Caco-2 (cell line): ENCODE results near the gene ZFP36. TPM values are rescaled to one million over a fixed set of nuclear protein-coding genes. Genes with fewer than 3 reads are reported as not detected.

Experiments
- BruUV-seq: library from RNA; stranded (reverse); fragments of 400-500 nt; replicated peaks from 2 replicates; lab custom pipeline; 2021; lab: Mats Ljungman, UMichigan
- CTCF ChIA-PET: fragments of 300-600 bp; sonication (Branson Sonifier 250); formaldehyde crosslinking; loops from one replicate; lab custom pipeline; 2022; ENCODE audit warnings: antibody characterized with exemption; lab: Charles Lee
- POLR2A ChIA-PET: fragments of 300-600 bp; sonication (Branson Sonifier 250); formaldehyde crosslinking; loops from one replicate; lab custom pipeline; 2022; ENCODE audit warnings: antibody characterized with exemption; lab: Charles Lee
- DNase-seq, 2 experiments: peaks; one replicate each; pipeline versions ENCODE4 v3.0.0 to v3.0.0-alpha.2; 2020 to 2022
- H3K27me3 ChIP-seq: replicated peaks from 2 replicates; pipeline ENCODE4 v1.6.0; 2011; ENCODE audit warnings: low read length; ENCODE audit not compliant: control insufficient read depth, insufficient read depth
- H3K36me3 ChIP-seq: 2 replicates; pipeline ENCODE4 v1.5.1; 2011; ENCODE audit warnings: low read length; ENCODE audit not compliant: control insufficient read depth, insufficient read depth
- H3K4me1 ChIP-seq: fragments of 250-450 bp; sonication (Bioruptor Pico); 2 replicates; pipeline ENCODE4 v1.5.1; 2020; ENCODE audit warnings: mild to moderate bottlenecking
- H3K4me3 ChIP-seq: 2 replicates; pipeline ENCODE4 v1.5.1; 2011; ENCODE audit warnings: low read depth, mild to moderate bottlenecking, control low read depth, low read length
- H3K9me3 ChIP-seq: fragments of 250-450 bp; sonication (Bioruptor Pico); 2 replicates; pipeline ENCODE4 v1.5.1; 2020; ENCODE audit warnings: mild to moderate bottlenecking, moderate library complexity
- H3K27ac Mint-ChIP-seq: one replicate; pipeline ENCODE4 v1.8.0; 2022; ENCODE audit warnings: mixed read lengths; ENCODE audit not compliant: unreplicated experiment
- H3K27me3 Mint-ChIP-seq: one replicate; pipeline ENCODE4 v1.8.0; 2022; ENCODE audit warnings: mixed read lengths; ENCODE audit not compliant: insufficient read depth, unreplicated experiment
- H3K36me3 Mint-ChIP-seq: one replicate; pipeline ENCODE4 v1.8.0; 2022; ENCODE audit warnings: mild to moderate bottlenecking, mixed read lengths; ENCODE audit not compliant: insufficient read depth, unreplicated experiment
- H3K4me1 Mint-ChIP-seq: one replicate; pipeline ENCODE4 v1.8.0; 2022; ENCODE audit warnings: low read depth, mixed read lengths; ENCODE audit not compliant: unreplicated experiment
- H3K4me3 Mint-ChIP-seq: one replicate; pipeline ENCODE4 v1.8.0; 2022; ENCODE audit warnings: mild to moderate bottlenecking, moderate library complexity, mixed read lengths; ENCODE audit not compliant: unreplicated experiment
- H3K9me3 Mint-ChIP-seq: one replicate; pipeline ENCODE4 v1.8.0; 2022; ENCODE audit warnings: mixed read lengths; ENCODE audit not compliant: unreplicated experiment
- CTCF ChIP-seq, 2 experiments: fragments of 200-600 bp in 1 of 2; IDR thresholded peaks; 1 replicate in 1 of 2; 2 replicates in 1 of 2; pipeline versions ENCODE4 v1.5.1 to v1.8.0; 2011 to 2022; ENCODE audit warnings: antibody characterized with exemption in 1 of 2, control low read depth in 1 of 2, inconsistent platforms in 1 of 2, low read depth in 1 of 2, low read length in 1 of 2, mild to moderate bottlenecking in 1 of 2, moderate library complexity in 1 of 2; ENCODE audit not compliant: insufficient read depth in 1 of 2, severe bottlenecking in 1 of 2, unreplicated experiment in 1 of 2
- intact Hi-C: fragments of 100-400 bp; cut with micrococcal nuclease; formaldehyde crosslinking; loops from one replicate; pipeline ENCODE4 v1.10.0; 2022; ENCODE audit not compliant: unreplicated experiment
- total RNA-seq: library from RNA; stranded (reverse); gene quantifications from 2 replicates; pipeline ENCODE4 v1.2.3, GENCODE V29; 2022

The ZFP36 gene
- total RNA-seq, 1 experiment from 2014 or later, result 25.8 TPM

DNA sequence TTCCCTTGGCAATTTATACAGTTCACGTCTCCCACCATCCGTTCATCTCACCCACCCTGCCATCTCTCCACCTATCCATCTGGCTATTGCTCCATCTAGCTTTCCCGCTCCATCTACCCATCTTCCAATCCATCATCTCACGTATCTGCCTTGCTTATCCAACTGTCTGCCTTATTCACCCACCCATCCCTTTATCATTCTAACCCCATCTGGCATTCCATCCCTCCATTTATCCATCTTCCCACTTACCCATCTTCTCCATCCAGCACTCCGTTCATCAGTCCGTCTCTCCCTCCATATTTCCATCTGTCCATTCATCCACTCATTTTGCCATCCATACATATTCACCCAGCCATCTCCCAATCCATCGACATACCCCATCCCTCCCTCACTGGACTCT lies 19.1 kb downstream of the ZFP36 start:
- peaks cover 5% of the 10 kb centered on the region for H3K36me3 ChIP-seq
- Mint-ChIP-seq H3K27ac (no peak overlapping the region), H3K4me1 (no peaks in the 10 kb centered on the region), H3K27me3 (no peaks in the 10 kb centered on the region), H3K4me3 (no peak overlapping the region), H3K9me3 (no peaks in the 10 kb centered on the region), H3K36me3 (peaks cover 58% of the 10 kb centered on the region)
- no peak overlapping the region for H3K4me3 ChIP-seq
- ChIA-PET CTCF (no interaction called here), POLR2A (interaction anchor here (1.5 kb wide), 1 partner anchor 10 kb away, joined by 11 read pairs; the partner anchor contains the start of gene RPS16)
- no peaks in the 10 kb centered on the region for H3K27me3 ChIP-seq
- no TSS peak for BruUV-seq
- H3K4me1 ChIP-seq, result peaks cover 22% of the 10 kb centered on the region
- no peak for TF ChIP-seq CTCF (IDR thresholded peaks at IDR 0.05; ENCODE audit: insufficient read depth in 1 of 2, low read depth in 1 of 2, low read length in 1 of 2, severe bottlenecking in 1 of 2, unreplicated experiment in 1 of 2)
- no peaks in the 10 kb centered on the region for H3K9me3 ChIP-seq
- intact Hi-C loops, result no loop called here
- no peak for DNase-seq

- POLR2A ChIA-PET, result interaction anchor here (1.9 kb wide), 1 partner anchor 10 kb away, joined by 34 read pairs; the partner anchor contains the start of gene RPS16
- Mint-ChIP-seq H3K36me3 (peaks cover 58% of the 10 kb centered on the region), H3K4me1 (no peaks in the 10 kb centered on the region), H3K27me3 (no peaks in the 10 kb centered on the region), H3K27ac (no peak overlapping the region), H3K9me3 (no peaks in the 10 kb centered on the region), H3K4me3 (no peak overlapping the region)
- Histone ChIP-seq H3K27me3 (no peaks in the 10 kb centered on the region), H3K4me3 (no peak overlapping the region), H3K4me1 (peaks cover 26% of the 10 kb centered on the region), H3K36me3 (peaks cover 5% of the 10 kb centered on the region), H3K9me3 (no peaks in the 10 kb centered on the region)
- intact Hi-C loops, result no loop called here
- no peak for TF ChIP-seq CTCF (IDR thresholded peaks at IDR 0.05; ENCODE audit: insufficient read depth in 1 of 2, low read depth in 1 of 2, low read length in 1 of 2, severe bottlenecking in 1 of 2, unreplicated experiment in 1 of 2)
- TSS peak; percentile 9 for BruUV-seq
- DNase-seq, result no peak
- CTCF ChIA-PET, result no interaction called here
Measured at GRCh38 chr19:39426170-39426569, 19.5 kb downstream of the ZFP36 start.

- H3K27me3 ChIP-seq, result no peaks in the 10 kb centered on the region
- no TSS peak for BruUV-seq
- H3K36me3 ChIP-seq, result peaks cover 5% of the 10 kb centered on the region
- H3K4me1 ChIP-seq, result peaks cover 27% of the 10 kb centered on the region
- H3K9me3 ChIP-seq, result no peaks in the 10 kb centered on the region
- Mint-ChIP-seq H3K4me3 (no peak overlapping the region), H3K4me1 (no peaks in the 10 kb centered on the region), H3K9me3 (no peaks in the 10 kb centered on the region), H3K27me3 (no peaks in the 10 kb centered on the region), H3K36me3 (peaks cover 60% of the 10 kb centered on the region), H3K27ac (peak overlapping the region; percentile 79)
- POLR2A ChIA-PET, result interaction anchor here (0.5 to 1.9 kb wide), 3 partner anchors 8 to 13 kb away, joined by 3 to 34 read pairs (median 7); partner anchors contain the start of gene RPS16
- no peak for DNase-seq
- TF ChIP-seq CTCF (IDR thresholded peaks at IDR 0.05; ENCODE audit: insufficient read depth in 1 of 2, low read depth in 1 of 2, low read length in 1 of 2, severe bottlenecking in 1 of 2, unreplicated experiment in 1 of 2), result no peak
- no peak overlapping the region for H3K4me3 ChIP-seq
- CTCF ChIA-PET, result interaction anchor here (0.6 to 1.7 kb wide), 5 partner anchors 12 to 921 kb away, joined by 3 to 9 read pairs (median 5); partner anchors contain the start of genes C19orf47 and PLD3
- intact Hi-C loops, result loop anchor here (1.0 kb wide), 1 partner anchor 15 kb away; the partner anchor contains the start of gene PLEKHG2
Measured at GRCh38 chr19:39427707-39428106, 21.1 kb downstream of the ZFP36 start.
